Heart right ventricle (tissue), 16 donors: ENCODE measurements around the gene SAPCD1. TPM values are rescaled to one million over a fixed set of nuclear protein-coding genes. Genes with fewer than 3 reads are reported as not detected.

ENCODE experiments used
- ATAC-seq, 8 donors: fragments of 200-7000 bp; cut with Tn5 transposase; one replicate each; pipeline ENCODE4 v1.9.1; 2020; ENCODE audit warnings: mild to moderate bottlenecking in 8 of 8, moderate library complexity in 8 of 8, moderate number of reproducible peaks in 1 of 8
- DNase-seq, 2 donors: peaks; one replicate each; pipeline ENCODE4 v3.0.0-alpha.2; 2020
- H3K27ac ChIP-seq, 10 donors: fragments of 200-600 bp; sonication (generic) in 2 of 10; one replicate each; pipeline versions ENCODE4 v1.5.0 to v1.8.0; 2020 to 2022; ENCODE audit warnings: mild to moderate bottlenecking in 3 of 10
- H3K27me3 ChIP-seq, 7 donors: fragments of 200-600 bp; one replicate each; pipeline ENCODE4 v1.8.0; 2021 to 2022; ENCODE audit warnings: mild to moderate bottlenecking in 2 of 7
- H3K36me3 ChIP-seq, 9 donors: fragments of 200-600 bp; sonication (generic) in 1 of 9; one replicate each; pipeline versions ENCODE4 v1.5.0 to v1.8.0; 2020 to 2022; ENCODE audit warnings: mild to moderate bottlenecking in 2 of 9
- H3K4me1 ChIP-seq, 9 donors: fragments of 200-600 bp; sonication (generic) in 1 of 9; one replicate each; pipeline versions ENCODE4 v1.5.0 to v1.8.0; 2020 to 2022; ENCODE audit warnings: mild to moderate bottlenecking in 4 of 9
- H3K4me3 ChIP-seq, 10 donors: fragments of 200-600 bp; sonication (generic) in 2 of 10; one replicate each; pipeline versions ENCODE4 v1.5.0 to v1.8.0; 2020 to 2022; ENCODE audit warnings: mild to moderate bottlenecking in 7 of 10, moderate library complexity in 2 of 10
- H3K9me3 ChIP-seq, 11 donors: fragments of 200-600 bp in 10 of 11; sonication (generic) in 2 of 11; one replicate each; pipeline versions ENCODE4 v1.5.0 to v1.8.0; 2013 to 2022; ENCODE audit warnings: mild to moderate bottlenecking in 2 of 11, control low read depth in 1 of 11, moderate library complexity in 1 of 11
- CTCF ChIP-seq, 9 donors: fragments of 200-600 bp; sonication (generic) in 2 of 9; IDR thresholded peaks; one replicate each; pipeline versions ENCODE4 v1.5.0 to v1.8.0; 2021 to 2022; ENCODE audit warnings: antibody characterized with exemption in 9 of 9, mild to moderate bottlenecking in 5 of 9, moderate library complexity in 1 of 9
- WGBS, 2 donors: extraction: QIAGEN DNeasy Blood & Tissue Kit; methylation state at CpG; one replicate each; pipeline ENCODE4 v1.1.7; 2013; ENCODE audit warnings: inconsistent platforms in 1 of 2; 5-methylcytosine and 5-hydroxymethylcytosine counted together
- intact Hi-C, 10 donors: fragments of 100-400 bp; cut with DNase I; formaldehyde crosslinking; loops; one replicate each; pipeline versions ENCODE4 v1.11.1 to v1.14.2; 2022
- polyA plus RNA-seq, 2 donors: library from polyadenylated mRNA; stranded (reverse); fragments of 200-250 nt; gene quantifications; one replicate each; pipeline ENCODE4 v1.2.3, GENCODE V29; 2013
- total RNA-seq, 10 donors: library from RNA; stranded (reverse); fragmentation: NEBNext Ultra II Directional in 3 of 10; extraction: Animal tissue kit (Norgen Biotek cat#: 25700) in 3 of 10; gene quantifications; one replicate each; pipeline versions ENCODE4 v1.2.1 to v1.2.4, GENCODE V29; 2021 to 2023
- donor health status: Arrhythmogenic right ventricular cardiomyopathy.
- donor health status: ischemic (EF 13 %, LVEDD 7.1; RV severe dilation, severe dysfunction).
- donor health status: healthy with polysubstance abuse.
- donor health status: DM: no; HTN: yes; CAD: no.
- donor health status: DM: no; HTN: no; CAD: no.
- donor health status: ischemic (EF 25% LVEDD 6.9; RV normal size, moderate dysfunction).
- donor health status: ischemic (EF 25% LVEDD 5.7; RV mildly dilated, moderate dysfunction).
- donor health status: healthy.
- donor health status: DM: yes; HTN: yes; CAD: no.
- donor health status: Ischemic cardiomyopathy.
- donor health status: ischemic (EF 35%, LVEDD 5.7; RV mildly dilated, moderate dysfunction).
- donor health status: nonischemic (EF 11% LVEDD 7.7; RV severe dilation, severe dysfunction).
- donor health status: DM: yes; HTN: yes; CAD: no.
- donor health status: PGD.
- donor health status: ischemic (EF 29% LVEDD 5.4; RV normal size, mild dysfunction).
- donor health status: nonischemic (EF 23%, LVEDD 6.1; RV moderate dilation, normal function).

The SAPCD1 gene
- total and polyA plus RNA-seq, 12 donors = 0.36 to 1.9 (median 0.72) TPM; not detected in 3

- DNase-seq (no peak), ATAC-seq (no peak)
- 93 to 95% methylated on average over 5 of the region's 5 CpGs for WGBS, 2 donors
- H3K36me3 ChIP-seq = peaks cover 0 to 17% (median 0%) of the 10 kb centered on the region in 9 donors
- no peak overlapping the region for H3K4me3 ChIP-seq
- H3K27ac ChIP-seq = no peak overlapping the region
- no peaks in the 10 kb centered on the region for H3K9me3 ChIP-seq
- no peak for TF ChIP-seq CTCF (IDR thresholded peaks at IDR 0.05)
- H3K27me3 ChIP-seq = no peaks in the 10 kb centered on the region
- H3K4me1 ChIP-seq = peaks cover 0 to 16% (median 5%) of the 10 kb centered on the region in 9 donors
- intact Hi-C loops = loop anchor here in 1 of 10 donors (10.0 kb wide), 1 partner anchor 76 kb away; the partner anchor contains the start of gene LY6G5C
These were observed 1.7 kb upstream of the SAPCD1 start for GRCh38 chr6:31760790-31761189.

GRCh38 chr6:31761343-31761742 lies 1.1 kb upstream of the SAPCD1 start:
- H3K4me3 ChIP-seq = no peak overlapping the region
- intact Hi-C loops = loop anchor here in 1 of 10 donors (10.0 kb wide), 1 partner anchor 77 kb away; the partner anchor contains the start of gene LY6G5C
- no peak for TF ChIP-seq CTCF (IDR thresholded peaks at IDR 0.05)
- WGBS, 2 donors = 96 to 97% methylated on average over 8 of the region's 8 CpGs
- H3K4me1 ChIP-seq = peaks cover 0 to 20% (median 5%) of the 10 kb centered on the region in 9 donors
- DNase-seq = no peak
- ATAC-seq = no peak
- no peak overlapping the region for H3K27ac ChIP-seq
- no peaks in the 10 kb centered on the region for H3K27me3 ChIP-seq
- H3K36me3 ChIP-seq = peaks cover 0 to 17% (median 0%) of the 10 kb centered on the region in 9 donors
- no peaks in the 10 kb centered on the region for H3K9me3 ChIP-seq

GRCh38 chr6:31762878-31763618 lies 592 bp downstream of the SAPCD1 start:
- WGBS, 2 donors = 70 to 71% methylated on average over 8 of the region's 8 CpGs
- Histone ChIP-seq H3K27ac (peak overlapping the region in 3 of 10 donors; percentile 15 to 33 (median 31)), H3K4me1 (peaks cover 0 to 23% (median 7%) of the 10 kb centered on the region in 9 donors), H3K4me3 (no peak overlapping the region), H3K36me3 (peaks cover 0 to 17% (median 0%) of the 10 kb centered on the region in 9 donors), H3K9me3 (no peaks in the 10 kb centered on the region), H3K27me3 (no peaks in the 10 kb centered on the region)
- ATAC-seq (peak in 4 of 8 donors; percentile 8 to 21 (median 12)), DNase-seq (no peak)
- intact Hi-C loops = loop anchor here in 1 of 10 donors (10.0 kb wide), 1 partner anchor 78 kb away; the partner anchor contains the start of gene LY6G5C
- no peak for TF ChIP-seq CTCF (IDR thresholded peaks at IDR 0.05)

- peak in 1 of 2 donors; percentile 34 for DNase-seq
These were observed 1.1 kb downstream of the SAPCD1 start for GRCh38 chr6:31763619-31763940.

More at GRCh38 chr6:31763619-31763940, 1.1 kb downstream of the SAPCD1 start:
- WGBS, 2 donors = 4 to 10% methylated on average over 1 of the region's 1 CpG
- peaks cover 0 to 17% (median 0%) of the 10 kb centered on the region in 9 donors for H3K36me3 ChIP-seq
- peak in 1 of 9 donors; percentile 11 for TF ChIP-seq CTCF (IDR thresholded peaks at IDR 0.05)
- peaks cover 0 to 23% (median 12%) of the 10 kb centered on the region in 9 donors for H3K4me1 ChIP-seq
- ATAC-seq = peak; percentile 47 to 80 (median 66)
- peak overlapping the region in 1 of 10 donors; percentile 31 for H3K27ac ChIP-seq
- no peak overlapping the region for H3K4me3 ChIP-seq
- H3K9me3 ChIP-seq = no peaks in the 10 kb centered on the region
- intact Hi-C loops = loop anchor here in 1 of 10 donors (10.0 kb wide), 1 partner anchor 79 kb away; the partner anchor contains the start of gene LY6G5C
- H3K27me3 ChIP-seq = no peaks in the 10 kb centered on the region
